Muscle layer of duodenum (tissue), 2 donors: ENCODE measurements around the gene RASSF1.

ENCODE experiments used
- H3K27ac ChIP-seq: one replicate; pipeline ENCODE4 v1.7.0; 2013; ENCODE audit warnings: mild to moderate bottlenecking, low read length
- H3K27me3 ChIP-seq: one replicate; pipeline ENCODE4 v1.7.0; 2013; ENCODE audit warnings: low read depth, mild to moderate bottlenecking, control low read depth, low read length
- H3K36me3 ChIP-seq, 2 donors: one replicate each; pipeline ENCODE4 v1.7.0; 2013; ENCODE audit warnings: low read length in 2 of 2, control low read depth in 1 of 2, mild to moderate bottlenecking in 1 of 2; ENCODE audit not compliant: insufficient read depth in 2 of 2, control insufficient read depth in 1 of 2
- H3K4me1 ChIP-seq, 2 donors: one replicate each; pipeline ENCODE4 v1.7.0; 2013; ENCODE audit warnings: low read length in 2 of 2, mild to moderate bottlenecking in 2 of 2, control low read depth in 1 of 2, moderate library complexity in 1 of 2; ENCODE audit not compliant: insufficient read depth in 2 of 2, control insufficient read depth in 1 of 2
- H3K4me3 ChIP-seq, 2 donors: one replicate each; pipeline ENCODE4 v1.7.0; 2013; ENCODE audit warnings: low read length in 2 of 2, low read depth in 1 of 2, mild to moderate bottlenecking in 1 of 2
- H3K9me3 ChIP-seq, 2 donors: one replicate each; pipeline ENCODE4 v1.7.0; 2013; ENCODE audit warnings: low read length in 2 of 2, control low read depth in 1 of 2, mild to moderate bottlenecking in 1 of 2; ENCODE audit not compliant: control insufficient read depth in 1 of 2
- donor health status: healthy.

RASSF1 gene, protein sequence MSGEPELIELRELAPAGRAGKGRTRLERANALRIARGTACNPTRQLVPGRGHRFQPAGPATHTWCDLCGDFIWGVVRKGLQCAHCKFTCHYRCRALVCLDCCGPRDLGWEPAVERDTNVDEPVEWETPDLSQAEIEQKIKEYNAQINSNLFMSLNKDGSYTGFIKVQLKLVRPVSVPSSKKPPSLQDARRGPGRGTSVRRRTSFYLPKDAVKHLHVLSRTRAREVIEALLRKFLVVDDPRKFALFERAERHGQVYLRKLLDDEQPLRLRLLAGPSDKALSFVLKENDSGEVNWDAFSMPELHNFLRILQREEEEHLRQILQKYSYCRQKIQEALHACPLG

DNA sequence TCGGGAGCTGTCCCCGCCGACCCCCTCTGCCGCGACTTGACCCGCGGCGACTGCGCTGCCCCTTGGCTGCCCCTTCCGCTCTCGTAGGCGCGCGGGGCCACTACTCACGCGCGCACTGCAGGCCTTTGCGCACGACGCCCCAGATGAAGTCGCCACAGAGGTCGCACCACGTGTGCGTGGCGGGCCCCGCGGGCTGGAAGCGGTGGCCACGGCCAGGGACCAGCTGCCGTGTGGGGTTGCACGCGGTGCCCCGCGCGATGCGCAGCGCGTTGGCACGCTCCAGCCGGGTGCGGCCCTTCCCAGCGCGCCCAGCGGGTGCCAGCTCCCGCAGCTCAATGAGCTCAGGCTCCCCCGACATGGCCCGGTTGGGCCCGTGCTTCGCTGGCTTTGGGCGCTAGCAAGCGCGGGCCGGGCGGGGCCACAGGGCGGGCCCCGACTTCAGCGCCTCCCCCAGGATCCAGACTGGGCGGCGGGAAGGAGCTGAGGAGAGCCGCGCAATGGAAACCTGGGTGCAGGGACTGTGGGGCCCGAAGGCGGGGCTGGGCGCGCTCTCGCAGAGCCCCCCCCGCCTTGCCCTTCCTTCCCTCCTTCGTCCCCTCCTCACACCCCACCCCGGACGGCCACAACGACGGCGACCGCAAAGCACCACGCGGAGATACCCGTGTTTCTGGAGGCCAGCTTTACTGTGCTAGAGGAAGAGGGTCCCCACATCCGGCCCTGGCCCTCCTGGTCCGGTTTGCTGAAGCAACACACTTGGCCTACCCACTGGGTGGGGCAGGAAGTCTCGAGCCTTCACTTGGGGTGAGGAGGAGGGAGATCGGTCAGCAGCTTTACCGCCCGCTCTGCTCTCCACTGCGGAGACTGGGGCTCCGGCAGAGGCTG, at the start of gene RASSF1:
Gene RASSF1, minus strand, starts transcription at position 389 of the 882 bp plus-strand sequence. Its CDS starts 31 bp downstream, at position 358.
- H3K9me3 ChIP-seq = no peaks in the 10 kb centered on the region
- H3K4me1 ChIP-seq = peaks cover 13 to 51% of the 10 kb centered on the region in 2 donors

DNA sequence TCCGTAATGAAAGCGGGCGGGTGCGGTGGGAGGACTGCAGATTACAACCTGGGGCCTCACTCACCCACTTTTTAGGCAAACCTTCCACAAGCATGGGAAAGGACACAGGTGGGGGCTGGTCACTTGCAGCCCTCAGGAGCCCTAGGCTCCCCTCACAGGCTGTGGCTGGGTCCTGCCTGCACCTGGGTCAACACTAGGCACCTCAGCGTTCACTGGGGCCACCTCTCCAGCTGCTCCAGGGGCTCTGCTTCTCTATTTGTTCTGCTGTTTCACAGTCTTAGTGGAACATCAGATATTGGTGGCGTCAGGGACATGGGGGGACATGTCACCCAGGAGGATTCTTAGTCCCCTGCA, 48.8 kb upstream of the RASSF1 start:
- Histone ChIP-seq H3K27me3 (no peaks in the 10 kb centered on the region), H3K9me3 (no peaks in the 10 kb centered on the region), H3K27ac (no peak overlapping the region), H3K36me3 (no peaks in the 10 kb centered on the region), H3K4me3 (no peak overlapping the region), H3K4me1 (peaks cover 0 to 7% of the 10 kb centered on the region in 2 donors)

More for the DNA sequence above, at the start of gene RASSF1:
- peak within 1 kb of the TSS; percentile 59 to 74 for H3K4me3 ChIP-seq
- H3K27ac ChIP-seq = peak within 1 kb of the TSS; percentile 69
- H3K27me3 ChIP-seq = no peaks in the 10 kb centered on the region
- H3K36me3 ChIP-seq = peaks cover 0 to 8% of the 10 kb centered on the region in 2 donors

DNA sequence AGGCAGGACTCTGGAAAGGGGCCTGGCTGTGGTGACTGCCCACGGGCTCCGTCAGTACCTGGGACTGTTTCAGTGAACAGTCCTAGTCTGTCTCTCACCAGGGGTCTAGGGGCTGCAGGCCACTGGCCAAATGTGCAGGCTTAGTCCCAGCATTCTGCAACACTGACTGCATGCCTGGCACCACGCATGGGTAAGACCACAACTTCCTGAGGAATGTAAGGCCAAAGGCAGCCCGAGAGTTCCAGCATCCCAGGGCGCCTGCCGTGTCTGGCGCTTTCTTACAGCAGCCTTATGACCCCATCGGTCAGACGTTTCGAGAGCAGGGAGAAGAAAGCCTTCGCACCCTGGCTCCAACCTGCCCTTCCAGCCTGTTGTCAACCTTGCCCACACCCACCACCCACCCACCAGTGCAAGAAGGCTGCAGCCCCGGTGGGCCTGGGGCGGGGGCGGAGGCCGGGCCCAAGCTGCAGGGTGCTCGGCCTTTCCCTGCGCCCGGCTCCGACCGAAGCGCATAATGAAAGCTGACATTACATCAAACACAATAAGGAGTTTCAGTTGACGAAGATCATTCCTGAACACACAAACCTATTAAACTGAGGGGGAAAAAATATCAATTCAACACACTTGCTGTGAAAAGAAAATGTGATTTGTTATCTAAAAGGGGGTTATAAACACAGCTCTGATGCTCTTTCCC, 48.2 kb upstream of the RASSF1 start:
- H3K27me3 ChIP-seq = no peaks in the 10 kb centered on the region
- no peaks in the 10 kb centered on the region for H3K36me3 ChIP-seq
- H3K4me1 ChIP-seq = peaks cover 0 to 7% of the 10 kb centered on the region in 2 donors
- H3K27ac ChIP-seq = no peak overlapping the region
- H3K9me3 ChIP-seq = no peaks in the 10 kb centered on the region
- no peak overlapping the region for H3K4me3 ChIP-seq

DNA sequence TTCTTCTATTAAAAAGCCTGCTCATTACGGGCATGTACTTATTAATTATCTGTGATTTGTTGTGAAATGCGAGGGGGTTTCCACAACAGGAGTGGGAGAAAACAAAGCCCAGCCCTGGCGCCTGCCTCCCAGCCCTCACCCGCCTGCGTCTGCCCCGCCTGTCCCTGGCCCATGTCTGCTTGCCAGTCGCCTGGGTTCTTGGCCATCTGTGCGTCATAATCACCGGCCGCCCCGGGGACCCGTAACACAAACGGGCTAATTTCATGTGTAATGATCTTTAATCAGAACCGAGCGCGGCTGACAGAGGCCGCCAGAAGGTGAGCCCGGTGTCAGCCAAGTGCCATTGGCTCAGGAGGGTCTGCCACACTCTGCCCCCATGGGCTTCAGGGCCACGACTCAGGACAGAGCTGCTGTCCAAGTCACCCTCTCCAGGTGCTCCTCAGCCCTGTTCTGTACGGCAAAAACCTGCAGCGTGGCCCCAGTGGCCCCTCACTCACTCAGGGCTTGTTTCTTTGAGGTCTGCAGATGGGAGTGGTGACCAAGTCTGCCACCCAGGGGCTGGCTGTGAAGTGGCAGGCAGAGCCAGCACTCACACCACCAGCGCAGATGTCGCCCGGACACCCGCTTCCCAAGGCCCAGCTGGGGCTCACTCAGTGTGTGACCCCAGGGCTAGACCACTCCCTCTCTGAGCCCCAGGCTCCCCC, 47.5 kb upstream of the RASSF1 start:
- no peak overlapping the region for H3K27ac ChIP-seq
- no peaks in the 10 kb centered on the region for H3K36me3 ChIP-seq
- H3K4me3 ChIP-seq = no peak overlapping the region
- peaks cover 0 to 7% of the 10 kb centered on the region in 2 donors for H3K4me1 ChIP-seq
- H3K9me3 ChIP-seq = no peaks in the 10 kb centered on the region
- H3K27me3 ChIP-seq = no peaks in the 10 kb centered on the region

DNA sequence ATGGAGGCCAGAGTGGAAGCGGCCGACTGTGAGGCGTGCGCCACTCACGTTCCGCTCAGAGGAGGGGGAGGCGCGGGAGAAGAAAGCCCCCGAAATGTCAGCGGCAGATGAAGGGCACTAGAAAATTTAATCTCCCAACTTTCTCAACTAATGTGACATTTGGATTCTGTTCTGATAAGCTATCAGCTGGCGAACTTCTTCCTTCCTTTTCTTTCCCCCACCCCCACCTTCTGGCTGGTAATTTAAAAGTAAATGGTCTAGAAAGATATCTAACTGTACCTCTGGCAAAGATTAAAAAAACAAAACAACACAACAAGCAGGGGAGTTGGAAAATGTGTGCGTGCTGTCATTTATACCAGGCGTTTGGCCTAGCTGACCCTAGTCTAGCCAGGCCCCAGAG, 45.1 kb upstream of the RASSF1 start:
- no peaks in the 10 kb centered on the region for H3K9me3 ChIP-seq
- H3K27ac ChIP-seq = no peak overlapping the region
- H3K4me3 ChIP-seq = no peak overlapping the region
- no peaks in the 10 kb centered on the region for H3K36me3 ChIP-seq
- H3K4me1 ChIP-seq = peaks cover 0 to 3% of the 10 kb centered on the region in 2 donors
- no peaks in the 10 kb centered on the region for H3K27me3 ChIP-seq

DNA sequence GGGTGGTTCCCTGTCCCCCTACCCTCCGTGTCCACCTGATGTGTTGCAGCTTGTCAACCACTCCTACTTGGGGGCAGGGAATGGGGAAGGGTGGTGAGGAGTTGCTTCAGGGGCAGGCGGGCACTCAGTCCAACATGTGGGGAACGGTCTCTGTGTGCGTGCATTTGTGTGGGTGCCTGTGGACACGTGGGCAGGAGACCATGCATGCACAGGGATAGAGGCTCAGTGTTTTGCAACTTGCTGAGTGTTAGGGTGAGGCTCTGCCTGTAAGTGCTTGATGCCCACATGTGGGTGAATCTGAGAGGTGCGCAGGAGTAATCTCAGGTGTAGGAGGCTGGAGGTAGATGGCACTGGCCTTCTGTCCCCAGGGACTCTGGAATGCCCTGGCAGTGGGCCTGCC, 43.1 kb upstream of the RASSF1 start:
- no peaks in the 10 kb centered on the region for H3K9me3 ChIP-seq
- no peaks in the 10 kb centered on the region for H3K36me3 ChIP-seq
- no peak overlapping the region for H3K4me3 ChIP-seq
- no peaks in the 10 kb centered on the region for H3K27me3 ChIP-seq
- no peaks in the 10 kb centered on the region for H3K4me1 ChIP-seq
- H3K27ac ChIP-seq = no peak overlapping the region

DNA sequence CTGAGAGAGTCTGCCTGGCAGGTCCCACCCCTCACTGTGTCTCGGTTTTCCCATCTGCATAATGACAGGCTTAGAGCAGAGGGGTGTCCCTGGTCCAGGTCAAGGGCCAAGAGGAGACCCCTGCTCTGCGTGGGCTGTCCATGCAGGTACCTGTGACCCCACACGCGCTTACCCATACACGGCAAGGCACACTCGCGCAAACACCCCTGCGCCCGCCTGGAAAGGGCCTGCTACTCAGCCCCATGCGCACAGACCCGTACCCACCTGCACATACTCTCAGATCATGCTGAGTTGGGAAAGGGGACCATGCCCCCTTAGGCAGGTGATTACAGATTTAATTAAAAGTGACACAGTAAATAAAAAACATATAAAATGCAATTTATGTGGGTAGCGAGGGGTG, 42.1 kb upstream of the RASSF1 start:
- H3K4me3 ChIP-seq = no peak overlapping the region
- no peaks in the 10 kb centered on the region for H3K36me3 ChIP-seq
- no peaks in the 10 kb centered on the region for H3K4me1 ChIP-seq
- no peaks in the 10 kb centered on the region for H3K9me3 ChIP-seq
- no peaks in the 10 kb centered on the region for H3K27me3 ChIP-seq
- H3K27ac ChIP-seq = no peak overlapping the region

DNA sequence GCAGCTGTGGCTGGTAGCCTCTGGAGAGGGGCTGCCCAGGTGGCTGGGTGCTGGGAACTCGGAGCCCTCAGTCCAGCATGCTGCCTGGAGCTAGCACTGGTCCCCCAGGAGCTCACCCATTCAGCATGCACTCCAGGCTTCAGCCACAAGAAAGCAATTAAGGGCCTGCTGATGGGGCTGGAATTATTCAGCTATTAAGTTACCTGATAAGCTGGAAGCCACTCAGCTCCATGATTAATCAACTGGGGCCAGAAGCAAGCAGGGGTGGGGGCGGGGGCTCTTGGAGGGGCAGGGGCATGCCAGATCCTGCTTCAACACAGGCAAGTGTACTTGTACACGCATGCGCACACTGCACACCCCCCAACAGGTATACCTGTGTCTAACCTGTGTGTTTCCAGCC, 40.7 kb upstream of the RASSF1 start:
- Histone ChIP-seq H3K9me3 (no peaks in the 10 kb centered on the region), H3K4me1 (no peaks in the 10 kb centered on the region), H3K36me3 (no peaks in the 10 kb centered on the region), H3K27ac (no peak overlapping the region), H3K27me3 (no peaks in the 10 kb centered on the region), H3K4me3 (no peak overlapping the region)

DNA sequence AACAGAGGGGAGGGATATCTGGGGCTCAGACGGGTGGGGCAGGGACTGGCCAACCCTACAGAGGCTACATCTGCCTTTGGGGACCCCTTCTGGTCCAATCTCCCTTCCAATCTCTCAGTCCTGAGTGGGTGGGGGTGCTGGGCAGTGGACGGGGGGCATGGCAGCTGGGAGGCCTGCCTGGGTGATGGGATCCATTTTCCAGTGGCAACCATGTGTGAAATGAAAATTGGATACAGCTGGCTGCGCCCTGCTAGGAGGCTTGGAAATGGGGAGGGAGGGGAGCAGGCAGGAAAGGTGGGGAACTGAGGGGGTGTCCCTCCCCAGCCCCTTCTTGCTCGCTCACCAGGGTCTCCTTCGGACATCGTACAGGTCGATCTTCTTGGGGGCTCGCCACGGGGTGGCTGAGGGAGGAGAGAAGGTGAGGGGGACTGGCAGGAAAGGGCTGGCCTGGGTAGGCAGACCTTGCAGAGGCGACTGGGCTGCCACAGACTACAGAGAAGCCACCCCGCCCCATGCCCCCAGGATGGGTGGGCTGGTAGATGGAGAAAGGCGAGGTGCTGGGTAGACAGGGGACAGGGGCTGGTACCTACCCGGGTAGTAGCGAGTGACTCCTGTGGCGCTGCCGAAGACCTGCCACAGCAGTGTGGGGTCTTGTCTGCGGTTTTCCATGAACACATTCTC, 39.9 kb upstream of the RASSF1 start:
- Histone ChIP-seq H3K4me3 (no peak overlapping the region), H3K9me3 (no peaks in the 10 kb centered on the region), H3K27me3 (no peaks in the 10 kb centered on the region), H3K27ac (no peak overlapping the region), H3K36me3 (no peaks in the 10 kb centered on the region), H3K4me1 (no peaks in the 10 kb centered on the region)

DNA sequence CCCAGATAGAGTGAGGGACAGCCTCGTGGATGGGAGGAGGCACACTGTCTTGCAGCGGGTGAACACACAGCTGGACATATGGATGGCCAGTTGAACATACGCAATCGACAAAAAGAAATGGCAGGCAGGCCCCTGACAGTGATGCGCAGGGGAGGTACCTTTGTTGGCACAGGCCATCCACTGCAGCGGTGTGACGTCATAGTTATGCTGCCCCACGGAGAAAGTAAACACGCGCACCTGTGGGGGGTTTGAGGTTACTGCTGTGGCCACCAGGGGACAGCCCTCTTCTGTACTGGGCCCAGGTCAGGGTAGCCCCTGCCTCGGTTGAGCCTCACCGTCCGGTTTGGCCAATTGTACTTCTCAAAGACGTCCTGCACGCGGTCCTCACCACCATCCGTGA, 38.1 kb upstream of the RASSF1 start:
- H3K27ac ChIP-seq = no peak overlapping the region
- H3K36me3 ChIP-seq = no peaks in the 10 kb centered on the region
- H3K9me3 ChIP-seq = no peaks in the 10 kb centered on the region
- H3K4me3 ChIP-seq = no peak overlapping the region
- H3K27me3 ChIP-seq = no peaks in the 10 kb centered on the region
- H3K4me1 ChIP-seq = no peaks in the 10 kb centered on the region
